ENCODE results near the gene NTRK3.

The NTRK3 gene

GRCh38 chr15:87816811-87817210 lies 439.7 kb downstream of the NTRK3 start:
- CTCF ChIA-PET = no interaction called here
- peak; percentile 76 for DNase-seq (ENCODE audit: low spot score)
- POLR2A ChIA-PET (ENCODE audit: low non-redundant PET) = no interaction called here
- H3K27ac ChIP-seq = no peak overlapping the region
- TF ChIP-seq, protein P1, sequence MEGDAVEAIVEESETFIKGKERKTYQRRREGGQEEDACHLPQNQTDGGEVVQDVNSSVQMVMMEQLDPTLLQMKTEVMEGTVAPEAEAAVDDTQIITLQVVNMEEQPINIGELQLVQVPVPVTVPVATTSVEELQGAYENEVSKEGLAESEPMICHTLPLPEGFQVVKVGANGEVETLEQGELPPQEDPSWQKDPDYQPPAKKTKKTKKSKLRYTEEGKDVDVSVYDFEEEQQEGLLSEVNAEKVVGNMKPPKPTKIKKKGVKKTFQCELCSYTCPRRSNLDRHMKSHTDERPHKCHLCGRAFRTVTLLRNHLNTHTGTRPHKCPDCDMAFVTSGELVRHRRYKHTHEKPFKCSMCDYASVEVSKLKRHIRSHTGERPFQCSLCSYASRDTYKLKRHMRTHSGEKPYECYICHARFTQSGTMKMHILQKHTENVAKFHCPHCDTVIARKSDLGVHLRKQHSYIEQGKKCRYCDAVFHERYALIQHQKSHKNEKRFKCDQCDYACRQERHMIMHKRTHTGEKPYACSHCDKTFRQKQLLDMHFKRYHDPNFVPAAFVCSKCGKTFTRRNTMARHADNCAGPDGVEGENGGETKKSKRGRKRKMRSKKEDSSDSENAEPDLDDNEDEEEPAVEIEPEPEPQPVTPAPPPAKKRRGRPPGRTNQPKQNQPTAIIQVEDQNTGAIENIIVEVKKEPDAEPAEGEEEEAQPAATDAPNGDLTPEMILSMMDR (conservative IDR thresholded peaks at IDR 0.05; ENCODE audit: low read depth) = no peak

- TF ChIP-seq, protein P1 (conservative IDR thresholded peaks at IDR 0.05; ENCODE audit: low read depth) = no peak
These were observed 440.5 kb downstream of the NTRK3 start for GRCh38 chr15:87816016-87816415.

More at GRCh38 chr15:87816016-87816415, 440.5 kb downstream of the NTRK3 start:
- ChIA-PET POLR2A (ENCODE audit: low non-redundant PET) (no interaction called here), CTCF (no interaction called here)
- no peak for DNase-seq (ENCODE audit: low spot score)
- no peak overlapping the region for H3K27ac ChIP-seq
